Measurements from ENCODE around the gene SYTL3.
"Not testable (repeated sequence)": the region's sequence is repeated elsewhere in the genome, so short reads cannot be mapped to it uniquely, and the experiment has no call there.

SYTL3 gene

GRCh38 chr6:158642097-158642601, 7.7 kb upstream of the SYTL3 start:
- DNase-seq = peak; percentile 98

GRCh38 chr6:158643836-158644230, 6.0 kb upstream of the SYTL3 start:
- DNase-seq = peak; percentile 8

GRCh38 chr6:158644231-158645063, 5.4 kb upstream of the SYTL3 start, which contains the start of gene DYNLT1:
DYNLT1 (minus strand) TSS chr6:158644743; CDS start chr6:158644708, 35 bp downstream.
- DNase-seq = peak; percentile 90

GRCh38 chr6:158645064-158646022, 4.5 kb upstream of the SYTL3 start:
- DNase-seq = no peak

DNA sequence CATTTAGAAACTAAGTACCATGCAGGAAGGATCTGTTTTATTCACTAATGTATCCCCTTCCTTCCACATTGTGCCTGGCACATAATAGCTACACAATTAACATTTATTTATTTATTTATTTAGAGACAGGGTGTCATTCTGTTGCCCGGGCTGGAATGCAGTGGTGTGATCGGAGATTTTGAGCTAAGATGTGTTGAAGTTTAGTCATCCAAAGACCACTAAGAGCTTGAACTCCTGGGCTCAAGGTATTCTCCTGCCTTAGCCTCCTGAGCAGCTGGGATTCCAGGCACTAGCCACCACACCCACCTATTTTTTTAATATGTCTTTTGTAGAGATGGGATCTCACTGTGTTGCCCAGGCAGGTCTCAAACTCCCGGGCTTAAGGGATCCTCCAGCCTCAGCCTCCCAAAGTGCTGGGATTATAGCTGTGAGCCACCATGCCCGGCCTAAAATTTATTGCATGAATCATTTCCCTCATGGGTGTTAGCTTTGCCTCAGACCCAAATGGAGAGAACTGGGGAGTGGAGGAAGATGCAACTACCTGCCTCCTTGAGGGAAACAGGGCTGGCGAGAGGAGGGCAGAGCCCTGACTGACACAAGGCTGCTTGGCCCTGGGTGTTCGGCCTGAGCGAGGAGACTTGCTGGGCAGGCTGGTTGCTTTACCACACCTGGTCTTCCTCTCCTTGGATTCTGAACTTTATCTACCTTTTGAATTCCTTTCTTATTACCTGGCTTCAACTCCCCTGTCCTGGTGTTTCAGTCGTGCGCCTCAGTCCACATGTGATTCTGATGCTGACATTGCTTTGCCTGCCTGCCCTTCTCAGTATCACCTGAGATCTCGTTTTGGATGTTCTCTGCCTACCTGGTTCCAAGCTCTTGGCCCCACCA, 3.6 kb upstream of the SYTL3 start:
- no peak for DNase-seq

DNA sequence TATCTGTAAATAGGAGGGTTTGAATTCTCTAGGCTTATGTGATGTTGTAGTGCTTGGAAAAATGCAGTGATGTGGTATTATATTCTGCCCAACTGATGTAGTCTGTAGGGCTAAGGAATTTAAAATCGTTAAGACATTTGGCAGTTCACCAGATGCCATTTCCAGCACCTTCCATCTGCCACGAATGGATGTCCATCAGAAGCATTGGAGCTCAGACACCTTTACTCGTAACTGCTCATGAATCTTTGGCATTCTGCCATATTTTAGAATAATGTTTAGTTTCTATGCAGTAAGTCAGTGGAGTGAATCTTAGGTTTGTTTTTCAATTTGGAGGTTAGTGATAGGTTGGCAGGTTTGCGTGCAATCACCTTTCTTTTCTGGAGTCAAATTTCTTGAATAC, 2.4 kb upstream of the SYTL3 start:
- DNase-seq = no peak

DNA sequence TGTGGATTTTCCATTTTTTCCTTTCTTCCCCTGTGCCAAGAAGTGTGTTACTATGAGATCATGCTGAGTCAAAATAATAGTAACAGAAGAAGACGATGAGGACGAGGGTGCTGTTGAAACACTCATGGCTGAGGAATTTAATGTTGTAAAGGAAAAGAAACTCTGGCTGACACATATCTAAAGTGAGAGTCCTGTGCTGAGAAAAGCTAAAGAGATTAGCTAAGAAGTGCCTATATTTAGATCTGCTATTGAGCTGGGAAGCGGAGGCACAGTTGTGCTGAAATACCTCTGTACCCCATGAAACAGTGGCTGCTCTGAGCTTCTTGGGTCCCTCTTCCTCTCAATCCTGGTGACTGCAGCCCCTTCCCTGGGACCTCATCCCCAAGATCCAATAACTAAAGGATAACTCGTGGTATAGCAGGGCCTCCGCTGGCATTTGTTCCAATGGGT, 1.1 kb upstream of the SYTL3 start:
- DNase-seq = peak; percentile 77

DNA sequence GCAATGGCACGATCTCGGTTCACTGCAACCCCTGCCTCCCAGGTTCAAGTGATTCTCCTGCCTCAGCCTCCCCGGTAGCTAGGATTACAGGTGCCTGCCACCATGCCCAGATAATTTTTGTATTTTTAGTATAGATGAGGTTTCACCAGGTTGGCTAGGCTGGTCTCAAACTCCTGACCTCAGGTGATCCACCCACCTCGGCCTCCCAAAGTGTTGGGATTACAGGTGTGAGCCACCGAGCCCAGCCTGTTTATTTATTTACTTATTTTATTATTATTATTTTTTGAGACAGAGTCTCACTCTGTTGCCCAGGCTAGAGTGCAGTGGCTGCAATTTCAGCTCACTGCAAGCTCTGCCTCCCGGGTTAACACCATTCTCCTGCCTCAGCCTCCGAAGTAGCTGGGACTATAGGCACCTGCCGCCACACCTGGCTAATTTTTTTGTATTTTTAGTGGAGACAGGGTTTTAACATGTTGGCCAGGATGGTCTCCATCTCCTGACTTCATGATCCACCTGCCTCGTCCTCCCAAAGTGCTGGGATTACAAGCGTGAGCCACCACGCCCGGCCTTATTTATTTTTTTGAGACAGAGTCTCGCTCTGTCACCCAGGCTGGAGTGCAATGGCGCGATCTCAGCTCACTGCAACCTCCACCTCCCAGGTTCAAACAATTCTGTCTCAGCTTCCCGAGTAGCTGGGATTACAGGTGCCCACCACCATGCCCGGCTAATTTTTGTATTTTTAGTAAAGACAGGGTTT, 2.3 kb downstream of the SYTL3 start:
- DNase-seq = not testable (repeated sequence)

DNA sequence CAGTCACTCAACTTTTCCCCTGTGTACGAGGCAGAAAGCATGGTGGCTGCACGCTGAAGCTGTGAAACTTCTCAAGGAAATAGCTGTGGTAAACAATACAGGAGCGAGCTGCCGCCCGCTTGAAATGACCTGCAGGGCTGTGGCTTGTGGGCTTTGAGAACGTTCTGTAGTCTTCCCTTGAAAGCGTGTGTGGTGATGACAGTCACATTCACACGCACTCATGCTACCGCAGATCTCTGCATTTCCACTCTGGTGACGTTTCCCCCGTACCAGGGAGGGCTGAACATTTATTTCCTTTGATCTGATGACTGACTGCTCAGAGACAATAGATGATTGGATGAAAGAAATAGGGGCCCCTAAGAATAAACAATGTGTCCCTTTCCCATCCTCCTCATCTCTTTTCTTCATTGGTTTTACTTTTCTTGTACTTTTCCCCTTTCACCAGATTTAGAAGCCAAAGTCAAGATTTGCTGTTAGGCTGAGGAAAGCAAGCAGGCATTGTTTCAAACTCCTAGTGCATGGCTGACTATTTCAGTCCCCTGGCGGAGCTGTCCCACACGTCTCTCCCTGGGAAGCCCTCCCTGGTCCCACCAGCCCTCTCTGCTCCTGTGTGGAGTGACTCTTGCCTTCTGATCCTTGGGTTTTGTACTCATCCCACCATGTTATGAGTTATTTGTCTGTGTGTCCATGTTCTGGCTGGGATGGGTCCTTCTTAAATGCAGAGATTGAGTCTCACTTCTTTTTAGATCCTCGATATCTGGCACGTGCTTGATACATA, 3.9 kb downstream of the SYTL3 start:
- no peak for DNase-seq

DNA sequence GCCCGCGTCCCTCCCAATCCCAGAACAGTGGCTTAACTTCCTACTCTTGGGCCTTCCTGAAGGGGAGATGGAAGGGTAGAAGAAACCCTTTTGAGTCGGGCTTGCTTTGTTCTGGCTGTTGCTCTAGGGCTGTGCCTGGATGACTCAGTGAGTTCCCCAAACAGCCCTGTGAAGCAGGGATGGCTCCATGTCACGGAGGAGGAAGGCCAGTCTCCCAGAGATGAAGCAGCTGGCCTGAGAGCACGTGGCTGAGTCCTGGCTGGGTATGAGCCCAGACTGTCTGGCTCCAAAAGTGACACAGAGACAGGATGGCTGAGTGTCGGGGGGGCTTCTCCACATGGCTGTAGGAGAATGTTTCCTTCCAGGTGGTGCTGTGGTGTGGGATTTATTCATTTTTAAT, 4.6 kb downstream of the SYTL3 start:
- peak; percentile 29 for DNase-seq

DNA sequence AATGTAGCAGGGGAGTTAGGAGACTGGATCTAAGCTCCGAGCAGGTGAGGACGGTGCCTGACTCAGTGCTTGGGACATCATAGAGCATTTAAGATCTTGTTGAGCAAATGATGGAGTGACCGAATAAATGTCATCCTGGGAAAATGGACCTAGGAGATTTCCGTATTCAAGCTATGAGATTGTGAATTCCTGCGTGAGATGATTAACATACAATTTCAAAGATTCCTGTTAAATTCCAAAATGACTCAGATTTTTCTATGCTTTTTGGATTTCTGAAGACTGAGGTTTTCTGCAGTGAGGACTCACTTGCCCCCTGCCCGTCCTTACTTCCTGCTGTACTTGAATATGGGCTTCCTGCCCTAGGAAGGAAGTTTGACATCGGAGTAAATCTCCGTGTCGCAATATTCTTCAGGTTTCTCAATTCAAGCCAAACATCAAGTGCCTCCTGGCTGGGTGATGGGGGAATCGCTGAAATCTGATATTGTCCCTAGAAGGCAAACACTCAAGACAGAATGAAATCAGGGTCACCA, 5.2 kb downstream of the SYTL3 start:
- DNase-seq = no peak

- DNase-seq = no peak
Measured at GRCh38 chr6:158655569-158656450, 6.0 kb downstream of the SYTL3 start.

- DNase-seq = peak; percentile 74
Measured at GRCh38 chr6:158656986-158657385, 7.1 kb downstream of the SYTL3 start.

GRCh38 chr6:158660333-158660754, 10.5 kb downstream of the SYTL3 start:
- no peak for DNase-seq

- no peak for DNase-seq
Measured at GRCh38 chr6:158661156-158661685, 11.4 kb downstream of the SYTL3 start.

DNA sequence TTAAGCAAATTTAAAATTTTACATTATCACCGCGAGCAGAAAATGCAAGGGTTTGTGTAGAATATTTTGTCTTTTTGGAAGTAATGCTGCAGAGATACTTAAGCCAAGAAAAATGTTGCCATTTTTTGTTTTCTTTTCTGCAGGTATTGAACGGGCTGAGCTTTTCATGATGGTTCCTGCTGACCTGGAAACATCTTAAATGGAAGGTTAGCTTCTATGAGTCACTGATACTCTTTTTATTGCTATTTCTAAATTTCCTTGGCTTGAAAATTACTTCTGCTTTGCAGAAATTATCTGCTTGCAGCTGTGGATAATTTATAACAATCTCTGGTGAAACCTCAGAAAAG, 12.7 kb downstream of the SYTL3 start:
- no peak for DNase-seq

DNA sequence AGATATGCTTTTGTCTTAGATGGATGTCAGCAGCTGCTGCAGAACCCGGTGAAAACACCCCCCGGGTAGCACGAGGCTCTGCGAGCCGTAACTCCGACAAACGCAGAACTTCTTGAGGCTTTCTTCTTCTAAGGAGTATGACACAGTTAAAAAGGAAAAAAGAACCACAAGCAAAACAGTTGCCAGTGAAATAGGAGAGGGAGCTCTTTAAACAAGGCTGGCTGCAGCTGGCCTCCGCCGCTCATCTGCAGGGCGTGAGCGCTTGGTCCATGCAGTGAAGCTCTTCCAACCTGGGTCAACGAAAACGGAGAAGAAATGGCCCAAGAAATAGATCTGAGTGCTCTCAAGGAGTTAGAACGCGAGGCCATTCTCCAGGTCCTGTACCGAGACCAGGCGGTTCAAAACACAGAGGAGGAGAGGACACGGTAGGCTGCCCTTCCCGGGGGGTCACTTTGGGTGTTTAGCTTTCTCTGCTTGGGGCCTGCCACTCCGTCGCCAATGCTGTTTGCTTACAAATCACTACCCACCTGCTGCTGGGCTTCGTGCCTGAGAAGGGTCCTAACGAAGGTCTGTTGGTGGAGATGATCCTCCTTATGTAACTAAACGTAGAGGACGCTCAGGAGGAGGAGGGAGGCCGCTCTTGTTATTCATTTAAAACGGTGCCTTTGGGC, 13.2 kb downstream of the SYTL3 start:
- no peak for DNase-seq

GRCh38 chr6:158663625-158664165, 13.8 kb downstream of the SYTL3 start:
- no peak for DNase-seq

All from kidney glomerular epithelial cell (primary cell).